HT1080 (cell line): ENCODE measurements around the gene PRSS53. TPM values are rescaled to one million over a fixed set of nuclear protein-coding genes. Genes with fewer than 3 reads are reported as not detected.
"Not testable (repeated sequence)": the region's sequence is repeated elsewhere in the genome, so short reads cannot be mapped to it uniquely, and the experiment has no call there.

ENCODE experiments used
- DNase-seq: peaks from one replicate; pipeline ENCODE4 v3.0.0-alpha.2; 2015; ENCODE audit warnings: low read depth
- polyA plus RNA-seq, 2 experiments: library from polyadenylated mRNA; depleted of rRNA; stranded (reverse); fragments of >200 nt; gene quantifications; 2 replicates each; pipeline ENCODE4 v1.2.3, GENCODE V29; 2015
- total RNA-seq: library from RNA; depleted of rRNA; stranded (reverse); fragments of >200 nt; shearing (Covaris generic); gene quantifications from 2 replicates; pipeline ENCODE4 v1.2.3, GENCODE V29; 2014; rRNA removed

PRSS53 gene
- total RNA-seq, result 0.72 and 0.80 TPM in 2 replicates
- polyA plus RNA-seq (2015; cell fraction: cytosol; rRNA removed), result 0.84 and 1.2 TPM in 2 replicates
- polyA plus RNA-seq (2015; cell fraction: nucleus; rRNA removed), result 12.2 and 12.3 TPM in 2 replicates

- no peak for DNase-seq
These were observed at the start of gene PRSS53 for GRCh38 chr16:31088459-31089183. Gene PRSS53, minus strand, starts transcription at chr16:31088943. Its CDS starts 134 bp downstream, at chr16:31088809.

DNA sequence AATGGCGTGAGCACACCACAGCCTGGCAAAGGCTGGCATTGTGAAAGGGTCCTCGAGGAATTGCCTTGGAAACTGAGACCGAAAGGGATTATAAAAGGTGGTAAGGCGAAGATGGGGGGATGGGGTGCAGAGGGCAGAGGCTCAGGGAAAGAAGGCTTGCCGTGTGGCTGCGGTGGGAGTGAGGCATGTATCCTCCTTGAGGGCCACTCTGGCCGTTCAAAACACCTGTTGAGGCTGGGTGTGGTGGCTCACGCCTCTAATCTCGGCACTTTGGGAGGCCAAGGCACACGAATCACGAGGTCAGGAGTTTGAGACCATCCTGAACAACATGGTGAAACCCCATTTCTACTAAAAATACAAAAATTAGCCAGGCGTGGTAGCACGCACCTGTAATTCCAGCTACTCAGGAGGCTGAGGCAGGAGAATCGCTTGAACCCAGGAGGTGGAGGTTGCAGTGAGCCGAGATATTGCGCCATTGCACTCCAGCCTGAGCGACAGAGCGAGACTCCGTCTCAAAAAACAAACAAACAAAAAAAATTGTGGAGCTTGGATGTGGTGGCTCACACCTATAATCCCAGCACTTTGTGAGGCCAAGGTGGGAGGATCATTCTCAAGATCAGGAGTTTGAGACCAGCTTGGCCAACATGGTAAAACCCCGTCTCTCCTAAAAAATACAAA is 48.2 kb upstream of the PRSS53 start:
- DNase-seq, result not testable (repeated sequence)

DNA sequence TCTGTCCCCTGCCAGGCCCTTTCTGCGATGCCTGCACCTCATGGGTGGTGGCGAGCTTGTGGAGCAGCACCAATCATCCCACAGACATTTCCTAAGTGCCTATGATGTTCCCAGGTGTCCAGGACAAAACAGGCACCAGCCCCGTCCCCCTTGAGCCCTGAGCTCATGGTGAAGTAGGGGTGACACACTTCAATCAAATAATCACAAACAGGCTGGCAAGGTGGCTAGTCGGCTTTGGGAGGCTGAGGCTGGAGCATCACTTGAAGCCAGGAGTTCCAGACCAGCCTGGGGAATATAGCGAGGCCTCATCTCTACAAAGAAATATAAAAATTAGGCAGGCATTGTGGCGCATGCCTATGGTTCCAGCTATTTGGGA is 47.5 kb upstream of the PRSS53 start:
- no peak for DNase-seq

DNA sequence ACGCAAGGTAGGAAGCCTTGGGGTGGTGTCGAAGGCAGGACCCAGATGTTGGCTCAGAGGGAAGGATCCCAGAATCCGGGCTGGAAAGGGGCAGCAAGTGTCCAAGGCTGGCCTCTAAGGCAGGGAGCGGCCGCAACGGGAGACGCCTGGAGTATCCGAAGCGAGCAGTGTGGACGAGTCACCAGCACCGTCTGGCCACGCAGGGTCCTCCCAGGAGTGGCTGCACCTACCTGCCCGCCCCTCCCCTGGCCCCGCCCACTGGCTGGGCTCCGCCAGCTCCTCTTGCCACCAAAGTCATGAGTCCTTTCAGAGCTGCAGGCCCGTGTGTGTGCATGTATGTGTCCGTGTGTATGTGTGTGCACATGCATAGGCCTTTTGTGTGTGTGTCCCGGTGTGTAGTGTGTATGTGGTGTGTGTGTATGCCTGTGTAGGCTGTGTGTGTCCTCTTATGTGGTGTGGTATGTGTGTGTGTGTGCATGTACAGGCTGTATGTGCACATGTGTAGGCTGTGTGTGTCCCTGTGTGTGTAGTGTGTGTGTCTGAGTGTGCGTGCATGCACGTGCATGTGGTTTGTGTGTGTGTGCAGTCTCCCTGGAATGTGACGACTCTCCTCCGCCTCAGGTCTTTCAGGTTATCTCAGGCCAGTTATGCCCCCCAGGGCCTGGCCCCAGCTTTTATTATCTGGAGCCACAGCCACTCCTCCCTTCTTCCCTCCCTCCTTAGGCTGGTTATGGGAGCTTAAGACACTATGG is 47.0 kb upstream of the PRSS53 start, which contains the start of gene PRSS8:
Gene PRSS8, minus strand, starts transcription at position 193 of the 752 bp plus-strand sequence. CDS start 229 bp downstream, outside the sequence.
- no peak for DNase-seq

DNA sequence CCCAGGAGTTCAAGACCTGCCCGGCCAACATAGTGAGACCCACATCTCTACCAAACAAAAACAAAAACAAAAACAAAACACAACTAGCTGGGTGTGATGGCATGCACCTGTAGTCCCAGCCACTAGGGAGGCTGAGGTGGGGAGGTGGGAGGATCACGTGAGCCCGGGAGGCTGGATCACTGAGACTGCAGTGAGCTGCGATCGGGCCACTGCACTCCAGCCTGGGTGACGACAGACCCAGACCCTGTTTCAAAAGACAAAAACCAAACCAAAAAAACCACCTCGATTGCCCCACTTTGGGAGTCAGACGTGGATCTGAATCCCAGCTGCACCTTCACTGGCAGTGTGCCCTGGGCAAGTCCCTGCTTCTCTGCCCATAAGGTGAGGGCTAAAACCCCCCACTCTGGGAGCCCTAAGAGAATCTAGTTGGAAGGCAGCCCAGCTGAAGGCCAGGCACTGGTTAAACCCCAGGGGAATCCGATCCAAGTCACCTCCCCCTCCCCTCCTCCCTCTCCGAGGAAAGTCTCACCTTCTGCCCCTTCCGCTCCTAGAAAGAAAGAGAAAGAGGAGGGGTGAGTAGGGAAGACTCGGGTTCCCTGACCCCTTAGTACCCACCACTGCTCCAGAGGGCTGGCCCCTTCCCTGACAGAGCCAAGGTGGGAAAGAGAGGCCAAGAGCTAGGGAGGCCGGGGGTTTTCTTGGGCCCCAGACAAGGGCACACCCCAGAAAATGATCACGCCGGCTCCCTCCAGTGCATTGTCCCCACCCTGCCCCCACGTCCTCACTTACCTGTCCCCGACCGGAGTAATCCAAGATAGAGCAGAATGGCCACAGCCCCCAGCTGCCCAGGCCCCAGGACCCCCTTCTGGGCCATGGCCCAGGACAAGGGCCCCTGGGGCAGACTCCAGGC is 46.1 kb upstream of the PRSS53 start:
- DNase-seq, result no peak

DNA sequence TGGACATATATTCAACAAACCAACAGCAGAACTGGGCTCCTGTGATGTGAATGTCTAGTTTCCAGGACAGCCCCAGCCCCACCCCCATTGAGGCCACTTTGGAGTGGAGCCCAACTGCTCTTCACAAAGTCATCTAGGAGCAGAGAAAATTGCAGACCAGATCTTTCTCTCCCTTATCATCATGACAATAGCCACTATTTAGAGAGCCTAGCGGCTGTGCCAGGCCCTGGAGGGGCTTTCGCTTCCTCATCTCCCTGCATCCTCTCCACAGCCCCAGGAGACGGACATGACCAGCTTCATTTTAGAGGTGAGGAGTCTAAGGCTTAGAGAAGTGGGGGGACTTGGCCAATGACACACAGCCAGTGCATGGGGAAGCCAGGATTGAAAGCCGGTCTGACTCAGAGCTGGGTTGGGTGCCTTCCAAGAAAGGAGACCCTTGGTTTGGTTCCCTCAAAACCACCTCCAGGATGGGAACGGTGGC is 45.4 kb upstream of the PRSS53 start:
- DNase-seq, result no peak

GRCh38 chr16:31133046-31133501 is 44.3 kb upstream of the PRSS53 start:
- DNase-seq, result no peak

- DNase-seq, result no peak
These were observed 43.7 kb upstream of the PRSS53 start for GRCh38 chr16:31132303-31132979.

- no peak for DNase-seq
These were observed 43.1 kb upstream of the PRSS53 start for GRCh38 chr16:31131841-31132271.

- DNase-seq, result no peak
These were observed 42.7 kb upstream of the PRSS53 start for GRCh38 chr16:31131416-31131815.

GRCh38 chr16:31130899-31131298 is 42.2 kb upstream of the PRSS53 start:
- no peak for DNase-seq

- DNase-seq, result no peak
These were observed 41.7 kb upstream of the PRSS53 start for GRCh38 chr16:31130336-31130891.

GRCh38 chr16:31129568-31130335 is 41.0 kb upstream of the PRSS53 start:
- no peak for DNase-seq

DNA sequence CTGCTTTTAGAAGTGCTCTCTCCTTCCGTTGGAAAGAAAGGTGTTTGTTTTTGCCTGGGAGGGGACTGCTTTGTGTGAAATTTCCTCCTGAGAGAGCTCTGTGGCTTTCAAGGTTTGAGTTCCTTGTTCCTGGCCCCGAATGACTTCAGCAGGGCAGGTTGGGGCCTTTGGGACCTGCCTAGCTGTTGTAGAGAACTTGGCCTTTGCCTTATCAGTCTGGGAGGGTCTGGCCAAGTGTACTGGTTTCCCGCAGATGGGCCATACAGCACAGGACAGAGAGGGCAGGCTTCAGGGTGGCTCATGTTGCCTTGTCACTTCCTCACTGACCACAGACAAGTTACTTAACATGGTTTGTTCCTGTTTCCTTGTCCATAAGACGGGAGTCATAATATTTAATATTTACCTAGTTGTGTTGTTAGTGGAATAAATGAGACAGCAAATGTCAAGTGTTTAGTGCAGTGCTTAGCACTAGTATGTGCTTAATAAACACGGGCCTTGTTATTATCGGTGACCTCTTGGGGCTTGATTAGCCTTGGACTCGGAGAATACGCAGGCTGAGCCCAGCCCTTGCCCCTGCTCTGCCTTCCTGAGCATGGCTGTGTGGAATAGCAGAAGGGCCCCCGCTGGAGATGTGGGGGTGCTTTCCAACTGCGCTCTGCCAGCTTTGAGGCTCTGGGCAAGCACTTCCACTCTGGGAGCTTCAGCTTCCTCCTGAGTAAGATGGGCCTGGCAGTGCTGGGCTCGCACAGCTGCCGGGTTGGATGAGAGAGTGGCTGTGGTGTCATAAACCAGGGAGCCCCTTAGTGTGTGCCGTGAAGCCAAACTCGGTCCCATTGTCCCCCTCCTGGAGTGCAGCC is 40.2 kb upstream of the PRSS53 start:
- no peak for DNase-seq

GRCh38 chr16:31127182-31127581 is 38.4 kb upstream of the PRSS53 start:
- DNase-seq, result no peak

GRCh38 chr16:31125844-31126243 is 37.1 kb upstream of the PRSS53 start:
- no peak for DNase-seq

DNA sequence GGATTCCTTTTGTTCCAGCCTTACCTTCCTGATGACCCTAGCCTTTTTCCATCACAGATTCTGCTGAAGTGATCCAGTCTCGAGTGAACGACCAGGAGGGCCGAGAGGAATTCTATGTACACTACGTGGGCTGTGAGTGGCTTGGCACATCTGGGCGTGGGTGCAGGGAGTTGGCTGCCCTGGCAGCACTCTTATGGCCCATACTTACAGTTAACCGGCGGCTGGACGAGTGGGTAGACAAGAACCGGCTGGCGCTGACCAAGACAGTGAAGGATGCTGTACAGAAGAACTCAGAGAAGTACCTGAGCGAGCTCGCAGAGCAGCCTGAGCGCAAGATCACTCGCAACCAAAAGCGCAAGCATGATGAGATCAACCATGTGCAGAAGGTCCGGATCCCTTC is 31.4 kb upstream of the PRSS53 start:
- DNase-seq, result no peak
